IMR-90 (cell line): ENCODE measurements around the gene NLRC5.

Source experiments
- BHLHE40 ChIP-seq: fragments of 150-350 bp; IDR thresholded peaks from 2 replicates; pipeline ENCODE4 v1.6.1; 2016; ENCODE audit warnings: mild to moderate bottlenecking, low read depth, low read length
- CEBPB ChIP-seq: IDR thresholded peaks from 2 replicates; pipeline ENCODE4 v1.6.1; 2012; ENCODE audit warnings: low read depth, low read length, improper control_type of control experiment
- FOS ChIP-seq: fragments of 150-350 bp; IDR thresholded peaks from 2 replicates; pipeline ENCODE4 v1.6.1; 2016; ENCODE audit warnings: low read depth, low read length
- MAFK ChIP-seq: IDR thresholded peaks from 2 replicates; pipeline ENCODE4 v1.6.1; 2012; ENCODE audit warnings: low read depth, low read length, improper control_type of control experiment
- MAZ ChIP-seq: IDR thresholded peaks from 2 replicates; pipeline ENCODE4 v1.6.1; 2012; ENCODE audit warnings: low read depth, mild to moderate bottlenecking, low read length, improper control_type of control experiment, moderate library complexity, borderline replicate concordance
- NFE2L2 ChIP-seq: fragments of 150-350 bp; IDR thresholded peaks from 2 replicates; pipeline ENCODE4 v1.6.1; 2016; ENCODE audit warnings: low read depth, mild to moderate bottlenecking, low read length
- POLR2A ChIP-seq: IDR thresholded peaks from 2 replicates; pipeline ENCODE4 v1.6.1; 2012; ENCODE audit warnings: mild to moderate bottlenecking, low read depth, low read length
- RAD21 ChIP-seq: IDR thresholded peaks from 2 replicates; pipeline ENCODE4 v1.6.1; 2012; ENCODE audit warnings: low read length, improper control_type of control experiment
- RFX5 ChIP-seq: IDR thresholded peaks from 2 replicates; pipeline ENCODE4 v1.8.0; 2012; ENCODE audit warnings: low read depth, mild to moderate bottlenecking, low read length, moderate library complexity
- SMC3 ChIP-seq: fragments of 150-350 bp; IDR thresholded peaks from 2 replicates; pipeline ENCODE4 v1.6.1; 2016; ENCODE audit warnings: low read depth, mild to moderate bottlenecking, antibody characterized with exemption, low read length, moderate library complexity
- TF ChIP-seq, protein P1 (sequence below): conservative IDR thresholded peaks from 2 replicates; pipeline ENCODE4 v1.5.1; 2012; ENCODE audit warnings: mild to moderate bottlenecking, low read depth, low read length, improper control_type of control experiment
- TF ChIP-seq, protein P2 (sequence below): fragments of 150-350 bp; IDR thresholded peaks from 2 replicates; pipeline ENCODE4 v1.6.1; 2017; ENCODE audit warnings: mild to moderate bottlenecking, antibody characterized with exemption, low read length, low read depth
- TF ChIP-seq, protein P3 (sequence below): fragments of 150-350 bp; IDR thresholded peaks from 2 replicates; pipeline ENCODE4 v1.6.1; 2016; ENCODE audit warnings: low read depth, mild to moderate bottlenecking, low read length, moderate library complexity, borderline replicate concordance

DNA sequence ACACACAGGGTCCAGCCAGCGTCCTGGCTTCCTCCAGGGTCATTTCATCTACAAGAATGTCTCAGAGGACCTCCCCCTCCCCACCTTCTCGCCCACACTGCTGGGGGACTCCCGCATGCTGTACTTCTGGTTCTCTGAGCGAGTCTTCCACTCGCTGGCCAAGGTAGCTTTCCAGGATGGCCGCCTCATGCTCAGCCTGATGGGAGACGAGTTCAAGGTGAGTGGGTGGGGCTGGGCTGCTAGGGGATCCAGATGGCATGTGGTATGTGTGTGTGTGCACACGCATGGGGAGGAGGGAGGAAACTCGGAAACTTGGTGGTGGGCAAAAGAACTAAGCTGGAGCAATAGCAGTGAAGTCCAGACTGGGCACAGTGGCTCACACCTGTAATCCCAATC, 16.1 kb upstream of the NLRC5 start:
- TF ChIP-seq, protein P1, sequence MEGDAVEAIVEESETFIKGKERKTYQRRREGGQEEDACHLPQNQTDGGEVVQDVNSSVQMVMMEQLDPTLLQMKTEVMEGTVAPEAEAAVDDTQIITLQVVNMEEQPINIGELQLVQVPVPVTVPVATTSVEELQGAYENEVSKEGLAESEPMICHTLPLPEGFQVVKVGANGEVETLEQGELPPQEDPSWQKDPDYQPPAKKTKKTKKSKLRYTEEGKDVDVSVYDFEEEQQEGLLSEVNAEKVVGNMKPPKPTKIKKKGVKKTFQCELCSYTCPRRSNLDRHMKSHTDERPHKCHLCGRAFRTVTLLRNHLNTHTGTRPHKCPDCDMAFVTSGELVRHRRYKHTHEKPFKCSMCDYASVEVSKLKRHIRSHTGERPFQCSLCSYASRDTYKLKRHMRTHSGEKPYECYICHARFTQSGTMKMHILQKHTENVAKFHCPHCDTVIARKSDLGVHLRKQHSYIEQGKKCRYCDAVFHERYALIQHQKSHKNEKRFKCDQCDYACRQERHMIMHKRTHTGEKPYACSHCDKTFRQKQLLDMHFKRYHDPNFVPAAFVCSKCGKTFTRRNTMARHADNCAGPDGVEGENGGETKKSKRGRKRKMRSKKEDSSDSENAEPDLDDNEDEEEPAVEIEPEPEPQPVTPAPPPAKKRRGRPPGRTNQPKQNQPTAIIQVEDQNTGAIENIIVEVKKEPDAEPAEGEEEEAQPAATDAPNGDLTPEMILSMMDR = no peak
- no peak for TF ChIP-seq POLR2A
- no peak for TF ChIP-seq MAZ
- TF ChIP-seq BHLHE40 = no peak
- no peak for TF ChIP-seq RFX5
- no peak for TF ChIP-seq CEBPB
- TF ChIP-seq SMC3 = no peak
- no peak for TF ChIP-seq MAFK
- TF ChIP-seq, protein P2, sequence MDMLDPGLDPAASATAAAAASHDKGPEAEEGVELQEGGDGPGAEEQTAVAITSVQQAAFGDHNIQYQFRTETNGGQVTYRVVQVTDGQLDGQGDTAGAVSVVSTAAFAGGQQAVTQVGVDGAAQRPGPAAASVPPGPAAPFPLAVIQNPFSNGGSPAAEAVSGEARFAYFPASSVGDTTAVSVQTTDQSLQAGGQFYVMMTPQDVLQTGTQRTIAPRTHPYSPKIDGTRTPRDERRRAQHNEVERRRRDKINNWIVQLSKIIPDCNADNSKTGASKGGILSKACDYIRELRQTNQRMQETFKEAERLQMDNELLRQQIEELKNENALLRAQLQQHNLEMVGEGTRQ = no peak
- no peak for TF ChIP-seq FOS
- TF ChIP-seq, protein P3, sequence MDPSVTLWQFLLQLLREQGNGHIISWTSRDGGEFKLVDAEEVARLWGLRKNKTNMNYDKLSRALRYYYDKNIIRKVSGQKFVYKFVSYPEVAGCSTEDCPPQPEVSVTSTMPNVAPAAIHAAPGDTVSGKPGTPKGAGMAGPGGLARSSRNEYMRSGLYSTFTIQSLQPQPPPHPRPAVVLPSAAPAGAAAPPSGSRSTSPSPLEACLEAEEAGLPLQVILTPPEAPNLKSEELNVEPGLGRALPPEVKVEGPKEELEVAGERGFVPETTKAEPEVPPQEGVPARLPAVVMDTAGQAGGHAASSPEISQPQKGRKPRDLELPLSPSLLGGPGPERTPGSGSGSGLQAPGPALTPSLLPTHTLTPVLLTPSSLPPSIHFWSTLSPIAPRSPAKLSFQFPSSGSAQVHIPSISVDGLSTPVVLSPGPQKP = no peak
- no peak for TF ChIP-seq NFE2L2
- TF ChIP-seq RAD21 = no peak
